ENCODE results near the gene WDFY3.

GRCh38 chr4:84841435-84841834, 125.1 kb downstream of the WDFY3 start:
- no peak for TF ChIP-seq CTCF (conservative IDR thresholded peaks at IDR 0.05)
- TF ChIP-seq ZFX (IDR thresholded peaks at IDR 0.05) = no peak

All from C4-2B (cell line).